ENCODE data around the gene RNU7-1. TPM values are rescaled to one million over a fixed set of nuclear protein-coding genes. Genes with fewer than 3 reads are reported as not detected.

Gene RNU7-1
- total and polyA plus RNA-seq, 9 of the 15 experiments (the other 6 are each of a cell fraction or from before 2014, with no cell fraction given): not detected

- TF ChIP-seq NKRF (IDR thresholded peaks at IDR 0.05; ENCODE audit: borderline replicate concordance) (no peak), EP300 (IDR thresholded peaks at IDR 0.05; ENCODE audit: low read length) (no peak), ZNF174 (CRISPR knock-in tag; IDR thresholded peaks at IDR 0.05) (no peak), PCBP2 (IDR thresholded peaks at IDR 0.05; ENCODE audit: low read depth, low read length, poor library complexity, severe bottlenecking) (peak; percentile 64), HMGN3 (IDR thresholded peaks at IDR 0.05; ENCODE audit: borderline replicate concordance, extremely low read depth, insufficient read length, low read depth, low read length) (no peak), CEBPB (tag; IDR thresholded peaks at IDR 0.05) (no peak), ZBTB40 (IDR thresholded peaks at IDR 0.05) (no peak), ZBTB40 (CRISPR knock-in tag; IDR thresholded peaks at IDR 0.05) (no peak), GMEB1 (CRISPR knock-in tag; IDR thresholded peaks at IDR 0.05) (no peak), ARID2 (IDR thresholded peaks at IDR 0.05) (no peak), HMBOX1 (IDR thresholded peaks at IDR 0.05) (no peak), IRF9 (tag; IDR thresholded peaks at IDR 0.05) (no peak)
Measured at GRCh38 chr12:6944381-6945186, 968 bp downstream of the RNU7-1 start (continued).

All from K562 (cell line).